ENCODE results near the gene IRAK3. TPM values are rescaled to one million over a fixed set of nuclear protein-coding genes. Genes with fewer than 3 reads are reported as not detected.

IRAK3 gene
- total and polyA plus RNA-seq, 2 experiments from 2014 or later = 1.2 to 8.6 TPM

- Histone ChIP-seq H3K27ac (no peak overlapping the region), H3K4me1 (ENCODE audit: insufficient read depth) (no peaks in the 10 kb centered on the region), H3K27me3 (peaks cover 3% of the 10 kb centered on the region), H3K4me3 (no peak overlapping the region), H3K9me3 (ENCODE audit: low read depth) (no peaks in the 10 kb centered on the region), H4K20me1 (ENCODE audit: insufficient read depth, poor library complexity, severe bottlenecking) (no peaks in the 10 kb centered on the region), H3K36me3 (replicated peaks; ENCODE audit: insufficient read depth, low read depth) (no peaks in the 10 kb centered on the region), H2AFZ (no peak overlapping the region), H3K9me2 (replicated peaks; ENCODE audit: insufficient read depth) (no peaks in the 10 kb centered on the region), H3K4me2 (no peak overlapping the region), H3K79me2 (no peaks in the 10 kb centered on the region)
- 62% methylated on average over 3 of the region's 3 CpGs for WGBS (ENCODE audit: low lambda C conversion rate, missing lambda C conversion rate)
- peak; percentile 46 for DNase-seq (ENCODE audit: low spot score)
- no peak for TF ChIP-seq EZH2phosphoT487 (IDR thresholded peaks at IDR 0.05; ENCODE audit: low read depth, severe bottlenecking, unreplicated experiment)
- no peak for TF ChIP-seq EZH2 (IDR thresholded peaks at IDR 0.05; ENCODE audit: borderline replicate concordance)
- TF ChIP-seq CTCF (IDR thresholded peaks at IDR 0.05; ENCODE audit: poor library complexity) = peak; percentile 59
Measured at GRCh38 chr12:66279123-66279712, 90.2 kb downstream of the IRAK3 start.

- no peak overlapping the region for H3K4me2 ChIP-seq
- H3K9me2 ChIP-seq (replicated peaks; ENCODE audit: insufficient read depth) = no peaks in the 10 kb centered on the region
- H2AFZ ChIP-seq = no peak overlapping the region
- 94% methylated on average over 1 of the region's 1 CpG for WGBS (ENCODE audit: low lambda C conversion rate, missing lambda C conversion rate)
- no peak overlapping the region for H3K27ac ChIP-seq
- no peak for DNase-seq (ENCODE audit: low spot score)
- H3K4me3 ChIP-seq = no peak overlapping the region
- H3K36me3 ChIP-seq (replicated peaks; ENCODE audit: insufficient read depth, low read depth) = no peaks in the 10 kb centered on the region
- H3K4me1 ChIP-seq (ENCODE audit: insufficient read depth) = no peaks in the 10 kb centered on the region
- no peak for TF ChIP-seq CTCF (IDR thresholded peaks at IDR 0.05; ENCODE audit: poor library complexity)
- TF ChIP-seq EZH2 (IDR thresholded peaks at IDR 0.05; ENCODE audit: borderline replicate concordance) = no peak
- TF ChIP-seq EZH2phosphoT487 (IDR thresholded peaks at IDR 0.05; ENCODE audit: low read depth, severe bottlenecking, unreplicated experiment) = no peak
- no peaks in the 10 kb centered on the region for H3K79me2 ChIP-seq
- peaks cover 3% of the 10 kb centered on the region for H3K27me3 ChIP-seq
- no peaks in the 10 kb centered on the region for H3K9me3 ChIP-seq (ENCODE audit: low read depth)
- no peaks in the 10 kb centered on the region for H4K20me1 ChIP-seq (ENCODE audit: insufficient read depth, poor library complexity, severe bottlenecking)
Measured at GRCh38 chr12:66280561-66280960, 91.5 kb downstream of the IRAK3 start.

- Histone ChIP-seq H3K9me2 (replicated peaks; ENCODE audit: insufficient read depth) (no peaks in the 10 kb centered on the region), H3K36me3 (replicated peaks; ENCODE audit: insufficient read depth, low read depth) (no peaks in the 10 kb centered on the region), H2AFZ (no peak overlapping the region), H3K79me2 (no peaks in the 10 kb centered on the region), H3K4me2 (no peak overlapping the region), H3K27me3 (no peaks in the 10 kb centered on the region), H4K20me1 (ENCODE audit: insufficient read depth, poor library complexity, severe bottlenecking) (no peaks in the 10 kb centered on the region), H3K27ac (no peak overlapping the region), H3K9me3 (ENCODE audit: low read depth) (no peaks in the 10 kb centered on the region), H3K4me1 (ENCODE audit: insufficient read depth) (no peaks in the 10 kb centered on the region), H3K4me3 (no peak overlapping the region)
- TF ChIP-seq CTCF (IDR thresholded peaks at IDR 0.05; ENCODE audit: poor library complexity) (no peak), EZH2phosphoT487 (IDR thresholded peaks at IDR 0.05; ENCODE audit: low read depth, severe bottlenecking, unreplicated experiment) (no peak), EZH2 (IDR thresholded peaks at IDR 0.05; ENCODE audit: borderline replicate concordance) (no peak)
- DNase-seq (ENCODE audit: low spot score) = no peak
- 84% methylated on average over 3 of the region's 3 CpGs for WGBS (ENCODE audit: low lambda C conversion rate, missing lambda C conversion rate)
Measured at GRCh38 chr12:66282244-66282643, 93.2 kb downstream of the IRAK3 start.
